ENCODE measurements around the gene FBXW8. TPM values are rescaled to one million over a fixed set of nuclear protein-coding genes. Genes with fewer than 3 reads are reported as not detected.

FBXW8 gene
- total RNA-seq, 1 experiment from 2014 or later: 12.1 TPM

- BruUV-seq (replicated peaks): no TSS peak
- no peak for DNase-seq
- H3K9me2 ChIP-seq (replicated peaks; ENCODE audit: low read length): no peaks in the 10 kb centered on the region
- no peaks in the 10 kb centered on the region for H3K27me3 ChIP-seq (ENCODE audit: low read length)
- no peaks in the 10 kb centered on the region for H3K79me2 ChIP-seq (ENCODE audit: low read length)
- intact Hi-C loops (cut with micrococcal nuclease): no loop called here
- no peak for ATAC-seq
- H4K20me1 ChIP-seq (ENCODE audit: low read length): no peaks in the 10 kb centered on the region
- no peak overlapping the region for H3K27ac ChIP-seq (ENCODE audit: low read length)
- no peaks in the 10 kb centered on the region for H3F3A ChIP-seq (ENCODE audit: low read length, unreplicated experiment)
- no peaks in the 10 kb centered on the region for H3K4me1 ChIP-seq (ENCODE audit: insufficient read depth, low read length)
- TF ChIP-seq CTCF (conservative IDR thresholded peaks at IDR 0.05; ENCODE audit: low read depth, low read length) (no peak), EZH2phosphoT487 (IDR thresholded peaks at IDR 0.05; ENCODE audit: borderline replicate concordance, low read length) (no peak), EZH2 (IDR thresholded peaks at IDR 0.05; ENCODE audit: low read length, unreplicated experiment) (no peak)
- no peak overlapping the region for H3K4me2 ChIP-seq (ENCODE audit: low read length)
- no peaks in the 10 kb centered on the region for H3K36me3 ChIP-seq (ENCODE audit: low read depth, low read length)
- H3K9me3 ChIP-seq (ENCODE audit: low read length): no peaks in the 10 kb centered on the region
- ChIA-PET POLR2A (ENCODE audit: unreplicated experiment) (no interaction called here), CTCF (no interaction called here)
- H3K9ac ChIP-seq (ENCODE audit: low read length): no peak overlapping the region
- no peak overlapping the region for H3K4me3 ChIP-seq (ENCODE audit: low read length)
- H2AFZ ChIP-seq (ENCODE audit: low read length): no peak overlapping the region
These were observed 124.0 kb downstream of the FBXW8 start for GRCh38 chr12:117034701-117035151.

GRCh38 chr12:117035287-117035686 lies 124.5 kb downstream of the FBXW8 start:
- DNase-seq: no peak
- Histone ChIP-seq H3K4me3 (ENCODE audit: low read length) (no peak overlapping the region), H3K36me3 (ENCODE audit: low read depth, low read length) (no peaks in the 10 kb centered on the region), H3K9ac (ENCODE audit: low read length) (no peak overlapping the region), H3K4me1 (ENCODE audit: insufficient read depth, low read length) (no peaks in the 10 kb centered on the region), H3K27me3 (ENCODE audit: low read length) (no peaks in the 10 kb centered on the region), H3K4me2 (ENCODE audit: low read length) (no peak overlapping the region), H4K20me1 (ENCODE audit: low read length) (no peaks in the 10 kb centered on the region), H3K79me2 (ENCODE audit: low read length) (no peaks in the 10 kb centered on the region), H3K9me2 (replicated peaks; ENCODE audit: low read length) (no peaks in the 10 kb centered on the region), H2AFZ (ENCODE audit: low read length) (no peak overlapping the region), H3F3A (ENCODE audit: low read length, unreplicated experiment) (no peaks in the 10 kb centered on the region), H3K27ac (ENCODE audit: low read length) (no peak overlapping the region), H3K9me3 (ENCODE audit: low read length) (no peaks in the 10 kb centered on the region)
- no peak for ATAC-seq
- ChIA-PET CTCF (no interaction called here), POLR2A (ENCODE audit: unreplicated experiment) (no interaction called here)
- TF ChIP-seq CTCF (conservative IDR thresholded peaks at IDR 0.05; ENCODE audit: low read depth, low read length) (no peak), EZH2 (IDR thresholded peaks at IDR 0.05; ENCODE audit: low read length, unreplicated experiment) (no peak), EZH2phosphoT487 (IDR thresholded peaks at IDR 0.05; ENCODE audit: borderline replicate concordance, low read length) (no peak)
- intact Hi-C loops (cut with micrococcal nuclease): no loop called here
- BruUV-seq (replicated peaks): no TSS peak

DNA sequence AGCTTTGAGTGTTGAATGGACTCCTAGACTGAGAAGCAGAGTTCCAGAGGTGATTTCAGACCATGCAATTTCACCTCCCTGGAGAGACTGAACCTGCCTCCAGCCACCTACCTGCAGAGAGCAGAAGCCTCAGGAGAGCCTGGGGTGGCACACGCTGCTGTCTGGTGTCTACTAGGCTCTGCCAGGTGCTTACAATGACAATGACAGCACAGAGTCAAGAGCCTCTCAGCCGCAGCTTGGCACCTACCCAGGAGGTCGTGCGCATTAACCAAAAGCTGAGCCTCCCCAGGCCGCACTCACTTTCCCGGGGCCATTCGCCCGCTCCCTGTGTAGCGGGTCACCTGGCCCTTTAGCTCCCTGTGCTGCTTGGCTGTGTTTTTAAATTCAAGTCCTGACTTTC lies 125.3 kb downstream of the FBXW8 start:
- Histone ChIP-seq H3K4me3 (ENCODE audit: low read length) (no peak overlapping the region), H3K27ac (ENCODE audit: low read length) (no peak overlapping the region), H3F3A (ENCODE audit: low read length, unreplicated experiment) (no peaks in the 10 kb centered on the region), H4K20me1 (ENCODE audit: low read length) (no peaks in the 10 kb centered on the region), H3K9me3 (ENCODE audit: low read length) (no peaks in the 10 kb centered on the region), H3K36me3 (ENCODE audit: low read depth, low read length) (no peaks in the 10 kb centered on the region), H2AFZ (ENCODE audit: low read length) (no peak overlapping the region), H3K4me1 (ENCODE audit: insufficient read depth, low read length) (no peaks in the 10 kb centered on the region), H3K79me2 (ENCODE audit: low read length) (no peaks in the 10 kb centered on the region), H3K9ac (ENCODE audit: low read length) (no peak overlapping the region), H3K27me3 (ENCODE audit: low read length) (no peaks in the 10 kb centered on the region), H3K4me2 (ENCODE audit: low read length) (no peak overlapping the region), H3K9me2 (replicated peaks; ENCODE audit: low read length) (no peaks in the 10 kb centered on the region)
- POLR2A ChIA-PET (ENCODE audit: unreplicated experiment): no interaction called here
- no TSS peak for BruUV-seq (replicated peaks)
- CTCF ChIA-PET: no interaction called here
- TF ChIP-seq EZH2phosphoT487 (IDR thresholded peaks at IDR 0.05; ENCODE audit: borderline replicate concordance, low read length): no peak
- no peak for TF ChIP-seq CTCF (conservative IDR thresholded peaks at IDR 0.05; ENCODE audit: low read depth, low read length)
- no peak for TF ChIP-seq EZH2 (IDR thresholded peaks at IDR 0.05; ENCODE audit: low read length, unreplicated experiment)
- intact Hi-C loops (cut with micrococcal nuclease): no loop called here
- ATAC-seq (no peak), DNase-seq (no peak)
